ENCODE data around the gene IFI27L2.

DNA sequence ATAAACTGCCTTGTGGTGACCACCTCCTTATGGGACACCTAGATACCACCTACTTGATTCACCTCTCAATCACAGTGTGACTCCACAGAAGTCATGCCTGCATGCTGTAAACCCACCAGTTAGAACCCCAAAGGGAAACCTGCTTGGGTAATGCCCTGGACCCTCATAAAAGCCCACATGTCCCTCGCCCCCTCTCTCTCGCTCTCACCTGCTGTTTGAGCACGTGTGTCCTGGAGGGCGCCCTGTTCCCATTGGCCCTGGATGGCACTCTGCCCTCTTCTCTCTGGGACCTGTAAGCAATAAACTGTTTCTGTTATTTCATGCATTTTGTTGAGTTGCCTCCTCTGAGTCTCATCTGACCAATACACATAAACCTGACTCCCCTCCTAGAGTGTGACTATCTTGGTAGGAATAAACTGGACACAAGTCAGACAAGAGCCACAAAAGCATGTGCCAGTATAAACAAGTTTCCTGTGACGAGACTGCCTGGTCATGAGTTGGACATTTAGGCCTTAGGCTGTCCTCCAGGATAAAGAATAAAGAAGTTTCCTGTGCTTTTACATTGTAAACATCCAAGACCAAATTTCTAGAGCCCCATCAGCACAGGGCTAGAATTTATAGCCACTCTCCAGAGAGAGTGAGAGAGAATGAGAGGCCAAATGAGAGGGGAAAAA lies 8.6 kb downstream of the IFI27L2 start:
- no peak for TF ChIP-seq EZH2 (IDR thresholded peaks at IDR 0.05; ENCODE audit: borderline replicate concordance, low read length)
- TF ChIP-seq, protein P1, sequence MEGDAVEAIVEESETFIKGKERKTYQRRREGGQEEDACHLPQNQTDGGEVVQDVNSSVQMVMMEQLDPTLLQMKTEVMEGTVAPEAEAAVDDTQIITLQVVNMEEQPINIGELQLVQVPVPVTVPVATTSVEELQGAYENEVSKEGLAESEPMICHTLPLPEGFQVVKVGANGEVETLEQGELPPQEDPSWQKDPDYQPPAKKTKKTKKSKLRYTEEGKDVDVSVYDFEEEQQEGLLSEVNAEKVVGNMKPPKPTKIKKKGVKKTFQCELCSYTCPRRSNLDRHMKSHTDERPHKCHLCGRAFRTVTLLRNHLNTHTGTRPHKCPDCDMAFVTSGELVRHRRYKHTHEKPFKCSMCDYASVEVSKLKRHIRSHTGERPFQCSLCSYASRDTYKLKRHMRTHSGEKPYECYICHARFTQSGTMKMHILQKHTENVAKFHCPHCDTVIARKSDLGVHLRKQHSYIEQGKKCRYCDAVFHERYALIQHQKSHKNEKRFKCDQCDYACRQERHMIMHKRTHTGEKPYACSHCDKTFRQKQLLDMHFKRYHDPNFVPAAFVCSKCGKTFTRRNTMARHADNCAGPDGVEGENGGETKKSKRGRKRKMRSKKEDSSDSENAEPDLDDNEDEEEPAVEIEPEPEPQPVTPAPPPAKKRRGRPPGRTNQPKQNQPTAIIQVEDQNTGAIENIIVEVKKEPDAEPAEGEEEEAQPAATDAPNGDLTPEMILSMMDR (IDR thresholded peaks at IDR 0.05; ENCODE audit: low read length): no peak

Data from OCI-LY1 (cell line).